ENCODE results near the gene CLEC16A. TPM values are rescaled to one million over a fixed set of nuclear protein-coding genes. Genes with fewer than 3 reads are reported as not detected.

Gene CLEC16A
- total and polyA plus RNA-seq, 8 donors, result 17.6 to 38.6 (median 21.6) TPM

DNA sequence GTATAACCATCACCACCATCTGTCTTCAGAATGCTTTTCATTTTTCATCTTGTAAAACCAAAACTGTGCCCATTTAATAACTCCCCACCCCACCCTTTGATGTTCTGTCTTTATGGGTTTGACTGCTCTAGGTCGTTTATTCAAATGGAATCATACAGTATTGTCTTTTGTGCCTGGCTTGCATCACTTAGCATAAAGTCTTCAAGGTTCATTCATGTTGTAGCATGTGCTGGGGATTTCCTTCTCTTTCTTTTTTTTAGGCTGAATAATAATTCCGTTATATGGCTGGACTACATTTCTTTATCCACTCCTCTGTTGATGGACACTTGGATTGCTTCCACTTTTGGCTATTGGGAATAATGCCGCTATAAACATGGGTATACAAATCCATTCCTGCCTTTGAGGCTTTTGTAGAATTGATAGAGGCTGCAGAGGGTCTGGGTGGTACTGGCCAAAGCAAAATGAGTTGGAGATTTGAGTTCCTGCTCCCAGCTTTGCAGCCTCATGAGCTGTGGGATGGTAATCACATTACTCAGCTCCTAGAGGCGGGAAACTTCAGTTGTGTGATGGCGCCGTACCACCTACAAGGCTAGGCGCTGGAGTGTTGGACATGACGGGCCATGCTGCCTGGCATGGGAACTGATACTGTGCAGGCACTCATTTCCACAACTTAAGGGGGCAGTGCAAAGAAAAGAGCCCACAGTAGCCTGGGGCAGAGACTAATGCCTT, 64.8 kb downstream of the CLEC16A start:
- Histone ChIP-seq H3K9me3 (no peaks in the 10 kb centered on the region), H3K36me3 (peaks cover 0 to 51% of the 10 kb centered on the region in 2 donors), H3K27ac (no peak overlapping the region), H3K4me3 (no peak overlapping the region), H3K4me1 (no peaks in the 10 kb centered on the region), H3K27me3 (no peaks in the 10 kb centered on the region)
- DNase-seq (no peak), ATAC-seq (no peak)
- intact Hi-C loops (cut with DNase I), result no loop called here
- TF ChIP-seq, protein P1, sequence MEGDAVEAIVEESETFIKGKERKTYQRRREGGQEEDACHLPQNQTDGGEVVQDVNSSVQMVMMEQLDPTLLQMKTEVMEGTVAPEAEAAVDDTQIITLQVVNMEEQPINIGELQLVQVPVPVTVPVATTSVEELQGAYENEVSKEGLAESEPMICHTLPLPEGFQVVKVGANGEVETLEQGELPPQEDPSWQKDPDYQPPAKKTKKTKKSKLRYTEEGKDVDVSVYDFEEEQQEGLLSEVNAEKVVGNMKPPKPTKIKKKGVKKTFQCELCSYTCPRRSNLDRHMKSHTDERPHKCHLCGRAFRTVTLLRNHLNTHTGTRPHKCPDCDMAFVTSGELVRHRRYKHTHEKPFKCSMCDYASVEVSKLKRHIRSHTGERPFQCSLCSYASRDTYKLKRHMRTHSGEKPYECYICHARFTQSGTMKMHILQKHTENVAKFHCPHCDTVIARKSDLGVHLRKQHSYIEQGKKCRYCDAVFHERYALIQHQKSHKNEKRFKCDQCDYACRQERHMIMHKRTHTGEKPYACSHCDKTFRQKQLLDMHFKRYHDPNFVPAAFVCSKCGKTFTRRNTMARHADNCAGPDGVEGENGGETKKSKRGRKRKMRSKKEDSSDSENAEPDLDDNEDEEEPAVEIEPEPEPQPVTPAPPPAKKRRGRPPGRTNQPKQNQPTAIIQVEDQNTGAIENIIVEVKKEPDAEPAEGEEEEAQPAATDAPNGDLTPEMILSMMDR (IDR thresholded peaks at IDR 0.05), result no peak

DNA sequence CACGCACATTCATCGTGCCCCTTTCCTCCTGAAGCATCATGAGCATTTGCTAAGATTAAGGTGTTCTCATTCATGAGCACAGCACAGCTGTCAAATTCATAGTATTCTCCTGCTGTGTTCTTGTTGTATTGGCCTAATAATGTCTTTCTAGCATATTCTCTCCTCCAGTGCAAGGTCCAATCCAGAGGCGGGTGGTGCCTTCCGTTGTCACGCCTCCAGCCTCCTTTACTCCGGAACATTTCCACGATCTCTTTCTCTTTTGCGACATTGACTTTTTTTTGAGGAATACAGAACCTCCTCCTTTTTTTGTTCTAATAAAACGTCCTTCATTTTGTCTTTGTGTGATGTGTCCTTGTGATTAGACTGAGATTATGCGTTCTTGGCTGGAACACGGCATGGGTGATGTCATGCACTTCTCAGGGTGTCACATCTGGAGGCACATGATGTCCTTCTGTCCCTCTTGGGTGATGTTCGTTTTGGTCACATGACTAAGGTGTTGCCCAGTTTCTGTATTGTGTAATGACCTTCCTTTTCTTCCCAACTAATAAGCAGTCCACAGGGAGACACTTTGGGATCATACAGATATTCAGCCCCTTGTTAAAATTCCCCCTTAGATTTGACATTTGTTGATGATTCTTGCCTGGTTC, 66.3 kb downstream of the CLEC16A start:
- Histone ChIP-seq H3K4me3 (no peak overlapping the region), H3K27ac (no peak overlapping the region), H3K9me3 (no peaks in the 10 kb centered on the region), H3K36me3 (peaks cover 0 to 40% of the 10 kb centered on the region in 2 donors), H3K27me3 (no peaks in the 10 kb centered on the region), H3K4me1 (no peaks in the 10 kb centered on the region)
- TF ChIP-seq, protein P1 (IDR thresholded peaks at IDR 0.05), result no peak
- no peak for DNase-seq
- intact Hi-C loops (cut with DNase I), result no loop called here
- ATAC-seq, result no peak

DNA sequence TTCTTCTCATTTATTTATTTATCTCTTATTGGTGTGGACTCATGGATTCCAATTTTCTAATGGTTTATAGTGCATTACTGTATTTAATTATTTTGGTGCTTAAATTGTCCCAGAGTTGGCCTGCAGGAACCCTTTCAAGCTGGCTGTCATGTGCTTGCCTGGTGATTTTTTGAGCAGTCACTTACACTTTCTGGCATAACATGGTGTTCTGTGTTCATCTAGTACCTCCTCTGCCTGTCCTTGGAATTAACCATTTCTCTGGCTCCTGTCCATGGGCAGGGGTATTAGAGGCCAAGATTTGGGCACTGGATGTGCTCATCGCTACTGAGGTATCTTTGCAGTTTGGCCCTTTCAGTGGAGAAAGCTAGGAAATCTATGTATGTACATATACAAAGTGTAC, 67.0 kb downstream of the CLEC16A start:
- TF ChIP-seq, protein P1 (IDR thresholded peaks at IDR 0.05), result no peak
- H3K36me3 ChIP-seq, result peaks cover 0 to 34% of the 10 kb centered on the region in 2 donors
- intact Hi-C loops (cut with DNase I), result no loop called here
- no peak overlapping the region for H3K27ac ChIP-seq
- H3K4me3 ChIP-seq, result no peak overlapping the region
- DNase-seq (no peak), ATAC-seq (no peak)
- H3K4me1 ChIP-seq, result peaks cover 0 to 2% of the 10 kb centered on the region in 2 donors
- H3K9me3 ChIP-seq, result no peaks in the 10 kb centered on the region
- no peaks in the 10 kb centered on the region for H3K27me3 ChIP-seq

DNA sequence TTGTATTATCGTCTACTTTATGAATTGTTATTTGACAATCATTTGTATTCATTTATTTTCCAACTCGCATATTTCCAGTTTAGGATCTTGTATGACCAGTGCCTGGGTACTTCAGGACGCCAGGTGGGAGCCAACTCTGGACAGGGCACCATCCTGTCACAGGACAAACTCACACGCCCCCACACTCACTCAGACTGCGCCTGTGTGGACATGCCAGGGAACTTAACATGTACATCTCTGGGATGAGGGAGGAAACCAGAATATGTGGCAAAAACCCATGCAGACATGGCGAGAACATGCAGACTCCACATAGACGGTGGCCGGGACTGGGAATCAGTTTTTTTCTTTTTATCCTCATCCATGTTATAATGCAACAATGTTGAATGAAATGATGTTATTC, 68.5 kb downstream of the CLEC16A start:
- TF ChIP-seq, protein P1 (IDR thresholded peaks at IDR 0.05), result no peak
- no peaks in the 10 kb centered on the region for H3K27me3 ChIP-seq
- ATAC-seq (no peak), DNase-seq (no peak)
- intact Hi-C loops (cut with DNase I), result no loop called here
- H3K4me3 ChIP-seq, result no peak overlapping the region
- no peaks in the 10 kb centered on the region for H3K9me3 ChIP-seq
- H3K4me1 ChIP-seq, result peaks cover 0 to 15% of the 10 kb centered on the region in 2 donors
- peaks cover 0 to 25% of the 10 kb centered on the region in 2 donors for H3K36me3 ChIP-seq
- H3K27ac ChIP-seq, result no peak overlapping the region

DNA sequence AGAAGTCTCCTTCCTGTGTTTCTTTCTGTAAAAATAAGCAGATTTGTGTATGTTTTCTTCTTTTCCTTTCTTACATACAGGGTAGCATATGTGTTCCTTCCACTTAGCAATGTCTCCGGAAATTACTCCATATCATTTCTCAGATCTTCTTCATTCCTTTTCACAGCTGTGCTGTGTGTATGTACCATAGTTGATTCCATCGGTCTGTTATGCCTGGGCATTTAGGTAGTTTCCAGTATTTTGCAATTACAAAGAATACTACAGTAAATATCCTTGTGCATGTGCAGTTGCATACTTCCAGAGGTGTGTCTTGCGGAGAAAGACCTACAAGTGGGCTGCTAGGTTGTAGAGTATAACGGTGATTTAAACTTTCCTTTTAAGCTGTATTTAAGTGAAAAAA, 69.8 kb downstream of the CLEC16A start:
- intact Hi-C loops (cut with DNase I), result no loop called here
- peaks cover 0 to 15% of the 10 kb centered on the region in 2 donors for H3K4me1 ChIP-seq
- H3K9me3 ChIP-seq, result no peaks in the 10 kb centered on the region
- ATAC-seq, result no peak
- peaks cover 0 to 22% of the 10 kb centered on the region in 2 donors for H3K36me3 ChIP-seq
- no peak overlapping the region for H3K27ac ChIP-seq
- TF ChIP-seq, protein P1 (IDR thresholded peaks at IDR 0.05), result no peak
- H3K27me3 ChIP-seq, result no peaks in the 10 kb centered on the region
- DNase-seq, result no peak
- H3K4me3 ChIP-seq, result no peak overlapping the region
